Measurements from ENCODE around the gene CSF1. TPM values are rescaled to one million over a fixed set of nuclear protein-coding genes. Genes with fewer than 3 reads are reported as not detected.
A peak's percentile ranks its signal among the peaks of the same experiment; 100 is the strongest.

Gene CSF1
- total and polyA plus RNA-seq, 2 of the 13 experiments (the other 11 are each of a cell fraction or from before 2014, with no cell fraction given), result 4.6 to 13.3 TPM

- TF ChIP-seq KDM2A (CRISPR knock-in tag; IDR thresholded peaks at IDR 0.05; ENCODE audit: borderline replicate concordance, low read depth), result no peak
- TF ChIP-seq AFF4 (CRISPR knock-in tag; IDR thresholded peaks at IDR 0.05), result no peak
- no peak for TF ChIP-seq RBAK (CRISPR knock-in tag; IDR thresholded peaks at IDR 0.05)
- no peak for TF ChIP-seq ZFP36L1 (CRISPR knock-in tag; IDR thresholded peaks at IDR 0.05)
- TF ChIP-seq FOXO4 (CRISPR knock-in tag; conservative IDR thresholded peaks at IDR 0.05), result no peak
- no peak for TF ChIP-seq MED8 (CRISPR knock-in tag; IDR thresholded peaks at IDR 0.05; ENCODE audit: insufficient replicate concordance)
- TF ChIP-seq SP2 (CRISPR knock-in tag; IDR thresholded peaks at IDR 0.05), result no peak
- no peak for TF ChIP-seq GLMP (CRISPR knock-in tag; IDR thresholded peaks at IDR 0.05; ENCODE audit: borderline replicate concordance)
- TF ChIP-seq REXO4 (CRISPR knock-in tag; IDR thresholded peaks at IDR 0.05; ENCODE audit: borderline replicate concordance), result no peak
- no peak for TF ChIP-seq ZNF251 (CRISPR knock-in tag; IDR thresholded peaks at IDR 0.05)
- TF ChIP-seq ZNF460 (CRISPR knock-in tag; IDR thresholded peaks at IDR 0.05; ENCODE audit: borderline replicate concordance), result no peak
- no peak for TF ChIP-seq NAIF1 (CRISPR knock-in tag; IDR thresholded peaks at IDR 0.05; ENCODE audit: borderline replicate concordance)
- no peak for TF ChIP-seq ATF4 (CRISPR knock-in tag; IDR thresholded peaks at IDR 0.05)
- TF ChIP-seq TAF1 (CRISPR knock-in tag; IDR thresholded peaks at IDR 0.05), result peak; percentile 56; the same call in 1 of the 2 replicates
- TF ChIP-seq TBP (CRISPR knock-in tag; IDR thresholded peaks at IDR 0.05), result no peak
- no peak for TF ChIP-seq FOXM1 (CRISPR knock-in tag; IDR thresholded peaks at IDR 0.05)
- no peak for TF ChIP-seq GFI1 (CRISPR knock-in tag; IDR thresholded peaks at IDR 0.05; ENCODE audit: borderline replicate concordance)
- TF ChIP-seq ETS1 (CRISPR knock-in tag; IDR thresholded peaks at IDR 0.05), result no peak
- no peak for TF ChIP-seq IKZF1 (IDR thresholded peaks at IDR 0.05)
- no peak for TF ChIP-seq ZNF75D (CRISPR knock-in tag; IDR thresholded peaks at IDR 0.05; ENCODE audit: borderline replicate concordance)
- no peak for TF ChIP-seq ZNF572 (CRISPR knock-in tag; IDR thresholded peaks at IDR 0.05)
- TF ChIP-seq ZNF264 (CRISPR knock-in tag; IDR thresholded peaks at IDR 0.05), result no peak
- TF ChIP-seq IKZF4 (CRISPR knock-in tag; IDR thresholded peaks at IDR 0.05; ENCODE audit: borderline replicate concordance, low read depth, not compliant biosample characterization), result no peak
- TF ChIP-seq FOXA3 (CRISPR knock-in tag; IDR thresholded peaks at IDR 0.05), result peak; percentile 65
Measured at GRCh38 chr1:109935451-109935900, 24.8 kb downstream of the CSF1 start (continued).

Data from HepG2 (cell line).